Calu3 (cell line): Measurements from ENCODE around the gene VMP1. TPM values are rescaled to one million over a fixed set of nuclear protein-coding genes. Genes with fewer than 3 reads are reported as not detected.
A peak's percentile ranks its signal among the peaks of the same experiment; 100 is the strongest.

ENCODE experiments used
- BruUV-seq: library from RNA; stranded (reverse); fragments of 400-500 nt; replicated peaks from 2 replicates; lab custom pipeline; 2021; lab: Mats Ljungman, UMichigan
- CTCF ChIA-PET: fragments of 300-600 bp; sonication (Branson Sonifier 250); formaldehyde crosslinking; loops from one replicate; lab custom pipeline; 2022; ENCODE audit warnings: antibody characterized with exemption; lab: Charles Lee
- DNase-seq: peaks from one replicate; pipeline ENCODE4 v3.0.0; 2022
- H3K27ac Mint-ChIP-seq: one replicate; pipeline ENCODE4 v1.8.0; 2022; ENCODE audit warnings: mixed read lengths; ENCODE audit not compliant: unreplicated experiment
- H3K27me3 Mint-ChIP-seq: one replicate; pipeline ENCODE4 v1.8.0; 2022; ENCODE audit warnings: mixed read lengths; ENCODE audit not compliant: unreplicated experiment
- H3K36me3 Mint-ChIP-seq: one replicate; pipeline ENCODE4 v1.8.0; 2022; ENCODE audit warnings: mild to moderate bottlenecking, moderate library complexity, mixed read lengths; ENCODE audit not compliant: insufficient read depth, unreplicated experiment
- H3K4me1 Mint-ChIP-seq: one replicate; pipeline ENCODE4 v1.8.0; 2022; ENCODE audit warnings: mild to moderate bottlenecking, low read depth, mixed read lengths; ENCODE audit not compliant: unreplicated experiment
- H3K4me3 Mint-ChIP-seq: one replicate; pipeline ENCODE4 v1.8.0; 2022; ENCODE audit warnings: mild to moderate bottlenecking, low read depth, moderate library complexity, mixed read lengths; ENCODE audit not compliant: unreplicated experiment
- H3K9me3 Mint-ChIP-seq: one replicate; pipeline ENCODE4 v1.8.0; 2022; ENCODE audit warnings: low read depth, mixed read lengths; ENCODE audit not compliant: unreplicated experiment
- CTCF ChIP-seq: fragments of 200-600 bp; IDR thresholded peaks from one replicate; pipeline ENCODE4 v1.8.0; 2022; ENCODE audit warnings: antibody characterized with exemption; ENCODE audit not compliant: unreplicated experiment
- intact Hi-C: fragments of 100-400 bp; cut with micrococcal nuclease; formaldehyde crosslinking; loops from one replicate; pipeline ENCODE4 v1.10.0; 2022; ENCODE audit not compliant: unreplicated experiment
- total RNA-seq: library from RNA; stranded (reverse); gene quantifications from 2 replicates; pipeline ENCODE4 v1.2.3, GENCODE V29; 2022

Gene VMP1
- total RNA-seq, 1 experiment from 2014 or later: 315 TPM

GRCh38 chr17:59856859-59857794 lies 149.7 kb downstream of the VMP1 start:
- Mint-ChIP-seq H3K9me3 (no peaks in the 10 kb centered on the region), H3K27ac (peak overlapping the region; percentile 78), H3K4me3 (peak overlapping the region; percentile 0), H3K4me1 (peaks cover 28% of the 10 kb centered on the region), H3K36me3 (peaks cover 36% of the 10 kb centered on the region), H3K27me3 (no peaks in the 10 kb centered on the region)
- no peak for TF ChIP-seq CTCF
- DNase-seq: peak; percentile 37
- CTCF ChIA-PET: interaction anchor here (0.5 to 1.6 kb wide), 3 partner anchors 9 to 819 kb away, joined by 3 to 6 read pairs (median 4); no protein-coding TSS in a partner anchor
- BruUV-seq: no TSS peak
- intact Hi-C loops: loop anchor here (1.0 kb wide), 1 partner anchor 11 kb away; no protein-coding TSS in a partner anchor

GRCh38 chr17:59858167-59858816 lies 150.8 kb downstream of the VMP1 start:
- Mint-ChIP-seq H3K36me3 (peaks cover 31% of the 10 kb centered on the region), H3K27me3 (no peaks in the 10 kb centered on the region), H3K9me3 (no peaks in the 10 kb centered on the region), H3K4me1 (peaks cover 22% of the 10 kb centered on the region), H3K4me3 (no peak overlapping the region), H3K27ac (peak overlapping the region; percentile 78)
- DNase-seq: no peak
- TF ChIP-seq CTCF: no peak
- intact Hi-C loops: loop anchor here (2.0 kb wide), 1 partner anchor 105 kb away; no protein-coding TSS in a partner anchor
- no TSS peak for BruUV-seq
- CTCF ChIA-PET: interaction anchor here (0.8 to 1.5 kb wide), 4 partner anchors 10 to 104 kb away, joined by 3 to 13 read pairs (median 4); no protein-coding TSS in a partner anchor

GRCh38 chr17:59858932-59859331 lies 151.5 kb downstream of the VMP1 start:
- Mint-ChIP-seq H3K4me3 (no peak overlapping the region), H3K27me3 (no peaks in the 10 kb centered on the region), H3K9me3 (no peaks in the 10 kb centered on the region), H3K4me1 (peaks cover 17% of the 10 kb centered on the region), H3K36me3 (peaks cover 26% of the 10 kb centered on the region), H3K27ac (no peak overlapping the region)
- intact Hi-C loops: loop anchor here (2.0 kb wide), 1 partner anchor 106 kb away; no protein-coding TSS in a partner anchor
- DNase-seq: no peak
- TF ChIP-seq CTCF: no peak
- CTCF ChIA-PET: interaction anchor here (0.8 to 1.5 kb wide), 7 partner anchors 9 to 112 kb away, joined by 3 to 14 read pairs (median 4); no protein-coding TSS in a partner anchor
- no TSS peak for BruUV-seq

GRCh38 chr17:59859444-59860025 lies 152.1 kb downstream of the VMP1 start:
- no peak for TF ChIP-seq CTCF
- intact Hi-C loops: loop anchor here (2.0 kb wide), 1 partner anchor 107 kb away; no protein-coding TSS in a partner anchor
- Mint-ChIP-seq H3K9me3 (no peaks in the 10 kb centered on the region), H3K27ac (no peak overlapping the region), H3K36me3 (peaks cover 21% of the 10 kb centered on the region), H3K4me3 (no peak overlapping the region), H3K4me1 (peaks cover 17% of the 10 kb centered on the region), H3K27me3 (no peaks in the 10 kb centered on the region)
- CTCF ChIA-PET: interaction anchor here (0.7 to 1.5 kb wide), 8 partner anchors 10 to 112 kb away, joined by 3 to 14 read pairs (median 4); no protein-coding TSS in a partner anchor
- no peak for DNase-seq
- BruUV-seq: no TSS peak
